B cell (primary cell): ENCODE measurements around the gene TRIP10. TPM values are rescaled to one million over a fixed set of nuclear protein-coding genes. Genes with fewer than 3 reads are reported as not detected.

Experiments used
- ATAC-seq: fragments of 200-7000 bp; cut with Tn5 transposase; one replicate; pipeline ENCODE4 v1.10.0; 2021; ENCODE audit warnings: low read depth, mild to moderate bottlenecking, moderate number of reproducible peaks, moderate library complexity
- CTCF ChIA-PET: fragments of 350-600 bp; sonication (Branson Sonifier 250); formaldehyde crosslinking; loops from one replicate; lab custom pipeline; 2021; ENCODE audit warnings: antibody characterized with exemption, inconsistent platforms; lab: Charles Lee
- POLR2A ChIA-PET: fragments of 350-600 bp; sonication (Branson Sonifier 250); formaldehyde crosslinking; loops from one replicate; lab custom pipeline; 2021; ENCODE audit warnings: antibody characterized with exemption; lab: Charles Lee
- DNase-seq: peaks from one replicate; pipeline ENCODE4 v3.0.0; 2013
- H2AFZ ChIP-seq: 2 replicates; pipeline ENCODE4 v1.6.1; 2012; ENCODE audit warnings: mild to moderate bottlenecking, low read depth, low read length; ENCODE audit not compliant: insufficient read depth, poor library complexity, severe bottlenecking
- H3K27ac ChIP-seq, 2 donors: 1 replicate in 1 of 2; 2 replicates in 1 of 2; pipeline ENCODE4 v1.5.1; 2012 to 2013; ENCODE audit warnings: low read length in 2 of 2, mild to moderate bottlenecking in 2 of 2, moderate library complexity in 1 of 2
- H3K27me3 ChIP-seq, 4 experiments: fragments of 200-600 bp in 1 of 4; sonication (generic) in 1 of 4; replicated peaks in 1 of 4; 1 replicate in 2 of 4; 2 replicates in 2 of 4; pipeline versions ENCODE4 v1.6.1 to v1.7.0; 2013 to 2016; ENCODE audit warnings: low read length in 3 of 4, mild to moderate bottlenecking in 2 of 4, mixed read lengths in 1 of 4, moderate library complexity in 1 of 4; ENCODE audit not compliant: insufficient read depth in 4 of 4, control insufficient read depth in 3 of 4; ENCODE audit errors: control extremely low read depth in 1 of 4
- H3K36me3 ChIP-seq, 2 experiments: replicated peaks in 1 of 2; 1 replicate in 1 of 2; 2 replicates in 1 of 2; pipeline versions ENCODE4 v1.6.1 to v1.7.1; 2013; ENCODE audit warnings: low read length in 1 of 2; ENCODE audit not compliant: insufficient read depth in 2 of 2, control insufficient read depth in 1 of 2; ENCODE audit errors: control extremely low read depth in 1 of 2, extremely low read depth in 1 of 2
- H3K4me1 ChIP-seq, 2 donors: fragments of 200-600 bp in 1 of 2; sonication (generic) in 1 of 2; 1 replicate in 1 of 2; 2 replicates in 1 of 2; pipeline versions ENCODE4 v1.5.1 to v1.6.1; 2013 to 2017; ENCODE audit warnings: low read length in 2 of 2; ENCODE audit not compliant: control insufficient read depth in 2 of 2, insufficient read depth in 2 of 2
- H3K4me2 ChIP-seq: replicated peaks from 2 replicates; pipeline ENCODE3; 2012; ENCODE audit warnings: mild to moderate bottlenecking, low read depth, low read length; ENCODE audit not compliant: poor library complexity, severe bottlenecking
- H3K4me3 ChIP-seq, 5 experiments: fragments of 200-600 bp in 1 of 5; sonication (generic) in 1 of 5; 1 replicate in 3 of 5; 2 replicates in 2 of 5; pipeline versions ENCODE4 v1.5.1 to v1.7.0; 2011 to 2016; ENCODE audit warnings: low read length in 4 of 5, mild to moderate bottlenecking in 4 of 5, low read depth in 2 of 5, control low read depth in 1 of 5, moderate library complexity in 1 of 5; ENCODE audit not compliant: insufficient read depth in 1 of 5; ENCODE audit errors: control extremely low read depth in 1 of 5, extremely low read depth in 1 of 5
- H3K79me2 ChIP-seq: fragments of 200-600 bp; sonication (generic); one replicate; pipeline ENCODE4 v1.6.0; 2016; ENCODE audit warnings: low read length; ENCODE audit not compliant: control insufficient read depth, insufficient read depth
- H3K9ac ChIP-seq: fragments of 200-600 bp; sonication (generic); 2 replicates; pipeline ENCODE4 v1.6.1; 2017; ENCODE audit warnings: mild to moderate bottlenecking, low read length, moderate library complexity
- H3K9me3 ChIP-seq, 3 donors: one replicate each; pipeline versions ENCODE4 v1.6.1 to v1.7.1; 2013; ENCODE audit warnings: low read length in 2 of 3; ENCODE audit not compliant: control insufficient read depth in 2 of 3, insufficient read depth in 1 of 3; ENCODE audit errors: control extremely low read depth in 1 of 3
- H4K20me1 ChIP-seq: 2 replicates; pipeline ENCODE4 v1.6.0; 2012; ENCODE audit warnings: mild to moderate bottlenecking, low read length; ENCODE audit not compliant: insufficient read depth, control insufficient read depth, poor library complexity, severe bottlenecking
- H3K27ac Mint-ChIP-seq: one replicate; pipeline ENCODE4 v1.8.0; 2021; ENCODE audit warnings: mixed read lengths
- H3K27me3 Mint-ChIP-seq: one replicate; pipeline ENCODE4 v1.8.0; 2021; ENCODE audit warnings: mixed read lengths
- H3K4me1 Mint-ChIP-seq: one replicate; pipeline ENCODE4 v1.8.0; 2021; ENCODE audit warnings: mixed read lengths
- H3K4me3 Mint-ChIP-seq: one replicate; pipeline ENCODE4 v1.8.0; 2021; ENCODE audit warnings: mixed read lengths
- H3K9me3 Mint-ChIP-seq: one replicate; pipeline ENCODE4 v1.8.0; 2022; ENCODE audit warnings: mixed read lengths; ENCODE audit not compliant: insufficient read depth
- EZH2 ChIP-seq: IDR thresholded peaks from 2 replicates; pipeline ENCODE4 v1.6.1; 2012; ENCODE audit warnings: borderline replicate concordance, low read depth, mild to moderate bottlenecking, moderate library complexity, low read length; ENCODE audit not compliant: insufficient read depth, poor library complexity, severe bottlenecking
- WGBS: methylation state at CpG from one replicate; pipeline ENCODE4 v1.1.5; 2013; ENCODE audit warnings: missing lambda C conversion rate; ENCODE audit not compliant: insufficient coverage; 5-methylcytosine and 5-hydroxymethylcytosine counted together
- intact Hi-C: fragments of 100-400 bp; cut with micrococcal nuclease; formaldehyde crosslinking; loops from one replicate; pipeline ENCODE4 v1.10.0; 2022
- polyA plus RNA-seq: library from polyadenylated mRNA; depleted of rRNA; stranded (reverse); fragments of >200 nt; gene quantifications from 2 replicates; pipeline ENCODE4 v1.2.3, GENCODE V29; 2012
- total RNA-seq, 2 donors: library from RNA; stranded (reverse); fragments of 120-200 nt in 1 of 2; gene quantifications; 1 replicate in 1 of 2; 2 replicates in 1 of 2; pipeline versions ENCODE4 v1.2.3 to v1.2.4, GENCODE V29; 2013 to 2022
- TF ChIP-seq, protein P1 (sequence below): fragments of 200-600 bp; IDR thresholded peaks from one replicate; pipeline ENCODE4 v1.8.0; 2022; ENCODE audit warnings: antibody characterized with exemption, mild to moderate bottlenecking

The TRIP10 gene
- total and polyA plus RNA-seq, 2 donors (not counting 1 experiment from before 2014, with no cell fraction given): 5.9 to 42.7 TPM

DNA sequence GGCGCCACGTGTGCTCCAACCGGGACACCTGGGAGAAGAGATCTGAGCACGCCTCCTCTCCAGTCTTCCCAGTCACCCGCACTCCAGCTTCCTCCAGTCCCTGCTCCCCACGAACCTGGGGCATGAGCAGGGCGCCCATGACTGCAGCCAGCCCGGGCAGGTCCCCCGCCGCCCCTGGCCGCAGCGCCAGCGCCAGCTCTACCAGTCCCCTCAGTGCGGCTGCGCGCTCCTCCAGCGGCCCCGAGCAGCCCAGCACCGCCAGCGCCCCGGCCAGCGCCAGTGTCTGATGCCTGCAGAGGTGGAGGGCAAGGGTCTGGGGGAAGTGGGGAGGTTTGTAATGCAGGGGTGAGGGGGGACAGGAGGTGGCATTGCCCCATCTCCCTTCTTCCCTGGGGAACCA lies 14.7 kb downstream of the TRIP10 start:
- no peaks in the 10 kb centered on the region for H3K27me3 ChIP-seq
- H2AFZ ChIP-seq: no peak overlapping the region
- peaks cover 0 to 37% of the 10 kb centered on the region in 2 experiments for H3K36me3 ChIP-seq
- H3K27ac ChIP-seq: no peak overlapping the region
- DNase-seq: no peak
- no peak overlapping the region for H3K4me3 Mint-ChIP-seq
- peaks cover 28% of the 10 kb centered on the region for H3K4me1 Mint-ChIP-seq
- no peaks in the 10 kb centered on the region for H3K9me3 Mint-ChIP-seq
- no peak overlapping the region for H3K9ac ChIP-seq
- H3K79me2 ChIP-seq: peaks cover 19% of the 10 kb centered on the region
- no peaks in the 10 kb centered on the region for H3K27me3 Mint-ChIP-seq
- ChIA-PET POLR2A (interaction anchor here (1.3 to 2.2 kb wide), 2 partner anchors 16 to 60 kb away, joined by 4 to 6 read pairs; partner anchors contain the start of gene GPR108), CTCF (interaction anchor here (0.7 to 3.8 kb wide), 9 partner anchors 11 to 294 kb away, joined by 3 to 22 read pairs (median 8); partner anchors contain the start of genes GPR108, SLC25A23 and VAV1)
- peak overlapping the region; percentile 83 for H3K4me2 ChIP-seq
- no peaks in the 10 kb centered on the region for H3K9me3 ChIP-seq
- no peak for ATAC-seq
- TF ChIP-seq, protein P1, sequence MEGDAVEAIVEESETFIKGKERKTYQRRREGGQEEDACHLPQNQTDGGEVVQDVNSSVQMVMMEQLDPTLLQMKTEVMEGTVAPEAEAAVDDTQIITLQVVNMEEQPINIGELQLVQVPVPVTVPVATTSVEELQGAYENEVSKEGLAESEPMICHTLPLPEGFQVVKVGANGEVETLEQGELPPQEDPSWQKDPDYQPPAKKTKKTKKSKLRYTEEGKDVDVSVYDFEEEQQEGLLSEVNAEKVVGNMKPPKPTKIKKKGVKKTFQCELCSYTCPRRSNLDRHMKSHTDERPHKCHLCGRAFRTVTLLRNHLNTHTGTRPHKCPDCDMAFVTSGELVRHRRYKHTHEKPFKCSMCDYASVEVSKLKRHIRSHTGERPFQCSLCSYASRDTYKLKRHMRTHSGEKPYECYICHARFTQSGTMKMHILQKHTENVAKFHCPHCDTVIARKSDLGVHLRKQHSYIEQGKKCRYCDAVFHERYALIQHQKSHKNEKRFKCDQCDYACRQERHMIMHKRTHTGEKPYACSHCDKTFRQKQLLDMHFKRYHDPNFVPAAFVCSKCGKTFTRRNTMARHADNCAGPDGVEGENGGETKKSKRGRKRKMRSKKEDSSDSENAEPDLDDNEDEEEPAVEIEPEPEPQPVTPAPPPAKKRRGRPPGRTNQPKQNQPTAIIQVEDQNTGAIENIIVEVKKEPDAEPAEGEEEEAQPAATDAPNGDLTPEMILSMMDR: no peak
- TF ChIP-seq EZH2: no peak
- 90% methylated on average over 22 of the region's 22 CpGs for WGBS
- H3K4me3 ChIP-seq: no peak overlapping the region
- H3K4me1 ChIP-seq: peaks cover 14 to 29% of the 10 kb centered on the region in 2 donors
- intact Hi-C loops: loop anchor here (5.0 kb wide), 1 partner anchor 122 kb away; no protein-coding TSS in a partner anchor
- no peak overlapping the region for H3K27ac Mint-ChIP-seq
- peaks cover 25% of the 10 kb centered on the region for H4K20me1 ChIP-seq

DNA sequence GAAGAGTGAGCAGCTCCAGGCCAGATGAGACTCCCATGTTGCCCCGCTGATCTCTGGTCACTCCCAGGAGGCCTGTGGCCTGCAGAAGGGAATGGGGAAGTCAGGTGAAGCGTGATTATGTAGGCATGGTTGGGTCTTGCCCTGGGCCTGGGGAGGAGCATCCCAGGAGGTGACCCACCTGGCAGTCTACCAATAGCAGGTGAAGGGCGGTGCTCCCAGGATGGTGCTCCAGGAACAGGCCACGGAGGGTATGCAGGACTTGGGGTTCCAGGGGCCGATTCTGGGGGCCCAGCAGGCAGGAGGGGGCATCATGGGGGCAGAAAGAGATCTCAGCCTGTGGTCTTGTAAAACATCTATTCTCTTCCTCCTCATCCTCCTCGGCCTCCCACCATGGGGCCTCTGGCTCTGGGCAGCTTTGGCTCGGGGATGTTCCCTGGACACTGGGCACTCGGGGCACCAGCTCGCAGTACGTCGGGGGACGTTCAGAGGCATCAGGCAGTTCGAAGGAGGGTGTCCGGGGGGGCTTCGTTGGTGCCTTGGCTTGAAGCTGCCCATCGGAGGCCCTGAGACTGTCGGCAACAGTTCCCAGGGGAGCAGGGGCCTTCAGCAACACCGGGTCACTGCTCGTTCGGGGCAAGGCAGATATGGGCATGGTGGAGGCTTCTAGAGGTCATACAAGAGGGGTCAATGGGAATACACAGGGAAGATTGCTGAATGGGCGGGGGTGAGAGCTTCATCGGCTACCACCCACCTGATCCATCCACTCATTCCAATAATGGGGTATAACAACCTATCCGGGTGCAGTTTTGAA lies 15.4 kb downstream of the TRIP10 start:
- intact Hi-C loops: loop anchor here (5.0 kb wide), 1 partner anchor 123 kb away; no protein-coding TSS in a partner anchor
- H3K4me3 Mint-ChIP-seq: no peak overlapping the region
- no peaks in the 10 kb centered on the region for H3K9me3 Mint-ChIP-seq
- H3K4me1 Mint-ChIP-seq: peaks cover 28% of the 10 kb centered on the region
- H3K27me3 ChIP-seq: no peaks in the 10 kb centered on the region
- no peaks in the 10 kb centered on the region for H3K27me3 Mint-ChIP-seq
- ChIA-PET POLR2A (interaction anchor here (2.2 kb wide), 1 partner anchor 59 kb away, joined by 4 read pairs; no protein-coding TSS in a partner anchor), CTCF (interaction anchor here (0.9 to 3.8 kb wide), 7 partner anchors 17 to 238 kb away, joined by 3 to 22 read pairs (median 8); partner anchors contain the start of genes GPR108 and VAV1)
- no peak overlapping the region for H3K4me3 ChIP-seq
- peaks cover 2 to 36% of the 10 kb centered on the region in 2 experiments for H3K36me3 ChIP-seq
- H3K27ac ChIP-seq: no peak overlapping the region
- peak overlapping the region; percentile 52 for H3K27ac Mint-ChIP-seq
- DNase-seq (no peak), ATAC-seq (no peak)
- no peak overlapping the region for H3K9ac ChIP-seq
- H3K79me2 ChIP-seq: peaks cover 26% of the 10 kb centered on the region
- peaks cover 25% of the 10 kb centered on the region for H4K20me1 ChIP-seq
- no peak for TF ChIP-seq EZH2
- TF ChIP-seq, protein P1: no peak
- peaks cover 14 to 29% of the 10 kb centered on the region in 2 donors for H3K4me1 ChIP-seq
- H2AFZ ChIP-seq: no peak overlapping the region
- H3K9me3 ChIP-seq: no peaks in the 10 kb centered on the region
- WGBS: 98% methylated on average over 17 of the region's 23 CpGs
- no peak overlapping the region for H3K4me2 ChIP-seq
